ENCODE data around the gene TRPV4.
A peak's percentile ranks its signal among the peaks of the same experiment; 100 is the strongest.

The TRPV4 gene

DNA sequence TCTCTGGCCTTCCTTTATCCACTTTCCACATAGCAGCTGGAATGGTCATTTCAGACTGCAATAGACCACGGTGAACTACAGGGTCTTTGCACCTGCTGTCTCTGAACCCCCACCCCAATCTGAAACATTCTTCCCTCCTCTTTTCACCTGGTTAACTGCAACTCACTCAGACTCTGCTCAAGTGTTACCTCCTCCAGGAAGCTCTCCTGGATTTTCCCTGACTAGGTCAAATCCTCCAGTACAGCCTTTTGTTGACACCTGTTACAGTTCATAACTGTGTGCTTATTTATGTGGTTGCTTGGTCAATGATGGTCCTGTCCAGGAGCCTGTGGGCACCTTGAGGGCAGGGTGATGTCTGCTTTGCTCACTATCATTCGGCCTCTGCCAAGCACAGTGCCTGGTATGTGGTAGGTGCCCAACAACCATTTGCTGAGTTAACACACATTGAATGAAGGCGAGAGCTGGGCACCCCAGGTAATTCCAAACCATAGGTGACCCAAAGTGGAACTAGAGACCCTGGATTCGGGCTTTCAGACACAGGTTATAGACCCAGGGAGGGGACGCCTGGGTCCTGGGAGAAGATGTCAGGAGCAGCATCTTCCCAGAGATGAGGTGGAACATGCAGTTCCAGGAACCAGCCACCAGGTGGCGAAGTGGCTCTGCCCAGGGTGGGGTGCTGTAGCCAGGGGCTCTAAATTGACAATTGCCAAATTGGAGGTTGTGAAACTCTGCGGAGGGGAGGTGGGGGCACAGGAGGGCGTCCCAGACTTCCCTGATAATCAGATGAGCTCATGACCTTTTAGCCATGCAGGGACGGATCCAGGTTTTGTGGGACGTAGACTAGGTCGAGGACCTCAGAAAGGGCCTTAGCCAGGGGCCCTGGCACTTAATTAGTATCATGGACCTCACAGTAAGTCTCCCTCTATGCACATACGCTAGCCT, 28.1 kb downstream of the TRPV4 start:
- peak; percentile 71 for DNase-seq

DNA sequence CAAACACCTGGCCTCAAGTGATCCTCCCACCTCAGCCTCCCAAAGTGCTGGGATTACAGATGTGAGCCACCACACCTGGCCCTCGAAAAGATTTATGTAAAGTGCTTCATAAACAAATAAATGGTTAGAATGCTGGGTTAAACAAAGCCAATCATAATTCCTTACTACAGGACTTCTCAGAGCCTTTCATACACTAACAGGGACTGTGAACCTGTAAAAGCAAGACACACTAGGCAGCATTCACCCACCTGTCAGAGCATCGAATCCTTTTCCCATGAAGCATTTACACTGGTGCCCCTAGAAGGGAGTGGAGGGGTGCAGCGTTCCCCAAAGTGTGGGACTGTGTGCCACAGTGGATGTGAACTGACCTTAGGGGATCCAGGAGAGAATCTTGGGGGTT, 29.5 kb downstream of the TRPV4 start:
- no peak for DNase-seq

DNA sequence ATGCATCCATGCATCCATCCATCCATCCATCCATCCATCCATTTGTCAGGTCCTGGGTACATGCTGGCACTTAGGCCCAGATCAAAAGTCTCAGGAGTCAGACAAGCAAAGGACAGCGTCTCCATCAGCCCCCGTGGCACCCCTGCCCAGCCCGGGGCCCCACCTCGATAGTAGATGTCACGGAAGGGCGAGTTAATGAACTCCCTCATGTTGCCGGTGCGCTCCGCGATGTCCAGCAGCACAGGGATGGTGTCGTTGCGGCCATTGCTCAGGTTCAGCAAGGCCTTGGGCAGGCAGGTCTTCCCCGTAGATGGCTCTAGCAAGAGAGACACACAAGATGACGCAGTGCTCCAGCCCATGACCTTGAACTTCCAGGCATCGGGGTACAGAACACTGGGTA, 30.4 kb downstream of the TRPV4 start:
- DNase-seq, result no peak

DNA sequence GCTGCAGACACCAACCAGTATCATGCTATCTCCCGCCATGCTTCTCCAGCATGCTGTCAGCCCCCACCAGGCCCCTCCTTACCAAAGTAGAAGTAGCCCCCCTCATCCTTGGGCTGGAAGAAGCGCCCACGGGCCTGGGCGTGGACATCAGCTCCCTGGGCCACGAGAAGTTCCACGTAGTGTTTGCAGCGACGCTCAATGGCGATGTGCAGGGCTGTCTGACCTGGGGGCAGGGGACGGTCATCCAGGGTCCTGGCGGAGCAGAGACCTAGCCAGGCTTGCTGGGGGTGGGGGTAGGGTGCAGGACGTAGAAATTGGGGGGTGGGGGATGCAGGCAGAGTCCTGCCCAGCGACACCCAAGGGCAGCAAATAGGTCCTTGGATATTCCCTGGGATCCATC, 32.7 kb downstream of the TRPV4 start:
- DNase-seq, result no peak

DNA sequence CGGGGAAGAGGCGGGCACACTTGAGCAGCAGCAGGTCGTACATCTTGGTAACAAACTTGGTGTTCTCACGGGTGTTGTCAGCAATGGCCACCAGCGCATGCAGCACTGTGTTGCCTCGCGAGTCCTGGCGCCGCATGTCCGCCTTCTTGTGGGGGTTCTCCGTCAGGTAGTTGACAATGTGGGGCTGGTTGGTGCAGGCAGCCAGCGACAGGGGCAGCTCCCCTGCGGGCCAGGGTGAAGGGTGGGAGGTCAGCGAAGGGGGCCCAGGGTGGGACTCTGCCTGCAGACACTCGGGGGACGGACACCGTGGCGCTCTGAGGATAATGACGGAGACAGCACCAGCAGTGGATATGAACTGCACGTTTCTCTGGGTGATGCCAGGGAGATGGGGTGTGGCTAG, 34.5 kb downstream of the TRPV4 start:
- no peak for DNase-seq

DNA sequence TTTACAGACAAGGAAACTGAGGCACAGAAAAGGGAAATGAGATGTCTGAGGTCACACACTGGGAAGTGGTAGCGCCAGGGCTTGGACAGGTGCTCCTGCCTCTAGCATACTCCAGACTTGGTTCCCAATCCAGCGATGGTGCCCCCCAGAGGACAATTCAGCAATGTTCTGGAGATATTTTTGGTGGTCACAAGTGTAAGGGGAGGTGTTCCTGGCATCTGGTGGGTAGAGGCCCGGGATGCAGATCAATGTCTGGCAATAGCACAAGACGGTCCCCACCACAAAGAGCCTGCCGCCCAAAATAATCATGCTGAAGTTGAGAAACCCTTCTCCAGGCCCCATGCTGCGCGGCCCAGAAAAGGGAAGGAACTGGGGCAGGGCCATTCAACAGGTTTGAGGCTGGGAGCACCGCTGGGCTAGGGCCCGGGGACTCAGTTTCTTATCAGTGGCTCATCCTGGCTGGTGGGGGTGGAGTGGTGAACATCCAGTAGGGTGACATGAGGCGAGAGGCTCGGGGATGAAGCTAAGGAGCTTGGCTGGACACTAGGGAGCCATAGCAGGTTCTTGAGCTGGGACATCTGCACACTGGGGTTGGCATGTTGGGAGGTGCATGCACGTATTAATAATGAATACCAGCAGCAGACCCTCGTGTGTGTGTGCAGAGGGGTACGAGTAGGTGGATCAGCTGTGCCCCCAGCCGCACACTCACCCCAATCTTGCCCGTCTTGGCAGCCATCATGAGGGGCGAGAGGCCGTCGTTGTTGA, 35.1 kb downstream of the TRPV4 start:
- peak; percentile 11 for DNase-seq

DNA sequence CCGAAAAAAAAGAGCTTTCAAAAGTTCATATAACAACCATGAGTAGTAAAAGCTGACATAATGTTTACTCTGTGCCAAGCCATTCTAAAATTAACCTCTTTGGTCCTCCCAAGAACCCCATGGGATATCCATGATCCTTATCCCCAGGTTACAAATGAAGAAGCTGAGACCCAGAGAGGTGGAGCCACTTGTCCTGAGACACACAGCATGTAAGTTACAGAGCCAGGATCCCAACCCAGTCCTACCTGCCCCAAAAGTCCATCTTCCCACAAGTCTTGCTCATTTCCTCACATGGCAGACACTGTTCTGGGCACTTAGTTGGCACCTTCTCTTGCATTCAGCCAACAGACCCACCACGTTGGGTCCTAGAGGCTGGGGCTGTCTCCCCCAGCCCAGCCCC, 37.1 kb downstream of the TRPV4 start:
- DNase-seq, result no peak

DNA sequence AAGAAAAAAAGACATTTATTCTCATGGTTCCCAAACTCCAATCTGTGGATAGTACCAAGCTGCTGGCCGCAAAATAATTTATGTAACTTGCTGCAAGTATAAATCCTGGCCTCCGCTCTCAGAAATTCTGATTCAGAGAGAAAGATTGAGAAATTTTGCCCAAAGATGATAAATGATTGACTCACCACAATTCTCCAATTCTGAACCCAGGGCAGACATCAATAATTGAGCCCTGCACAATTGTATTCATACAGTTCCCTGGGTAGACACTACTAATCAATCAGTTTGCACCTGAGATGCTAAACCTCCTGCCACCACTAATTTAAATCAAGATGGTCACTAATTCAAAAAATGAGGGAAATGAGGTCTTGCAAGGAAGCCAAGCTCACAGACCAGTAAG, 38.2 kb downstream of the TRPV4 start:
- no peak for DNase-seq

DNA sequence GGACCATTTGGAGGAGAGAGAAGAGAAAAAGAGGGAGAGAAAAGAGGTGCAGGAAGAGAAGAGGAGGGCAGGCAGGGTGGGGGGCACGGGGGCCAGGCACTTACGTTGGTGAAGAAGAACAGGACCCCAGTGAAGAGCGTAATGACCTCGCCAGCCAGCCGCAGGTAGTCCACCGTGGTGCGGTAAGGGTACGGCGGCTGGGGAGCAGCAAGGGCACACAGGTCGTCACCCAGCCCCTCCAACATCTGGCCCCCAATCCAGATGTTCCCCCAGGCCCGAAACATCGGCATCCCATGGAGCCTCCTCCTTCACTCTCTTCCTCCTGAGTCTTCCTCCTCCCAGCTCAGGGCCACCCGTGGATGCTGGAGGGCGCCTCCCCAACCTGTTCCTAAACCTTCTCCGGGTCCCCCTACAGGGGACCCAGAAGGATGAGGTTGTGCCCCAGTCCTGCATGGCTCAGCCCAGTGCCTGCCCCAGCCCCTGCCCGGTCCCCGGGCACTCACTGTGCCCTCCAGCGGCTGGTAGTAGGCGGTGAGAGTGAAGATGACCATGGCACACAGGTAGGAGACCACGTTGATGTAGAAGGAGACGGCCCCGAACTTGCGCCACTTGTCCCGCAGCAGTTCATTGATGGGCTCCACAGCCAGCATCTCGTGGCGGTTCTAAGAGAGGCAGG, 39.2 kb downstream of the TRPV4 start:
- DNase-seq, result no peak

DNA sequence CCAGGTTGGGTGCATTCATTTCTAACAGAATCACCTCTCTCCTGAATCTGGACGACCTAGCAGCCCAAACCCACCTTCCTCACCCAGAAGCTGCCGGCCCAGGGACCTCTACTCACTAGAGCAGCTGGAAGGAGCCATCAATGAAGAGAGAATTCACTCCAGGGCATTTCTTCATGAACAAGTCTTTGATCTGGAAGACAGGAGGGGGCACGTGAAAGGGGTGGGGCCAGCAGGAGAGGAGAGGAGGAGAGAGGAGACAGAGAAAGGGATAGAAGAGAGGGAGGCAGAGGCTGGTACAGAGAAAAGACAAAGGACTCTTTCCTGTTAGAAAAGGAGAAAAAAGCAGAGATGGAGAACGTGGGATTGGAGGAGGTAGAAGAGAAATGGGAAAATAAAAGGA, 39.8 kb downstream of the TRPV4 start:
- no peak for DNase-seq

DNA sequence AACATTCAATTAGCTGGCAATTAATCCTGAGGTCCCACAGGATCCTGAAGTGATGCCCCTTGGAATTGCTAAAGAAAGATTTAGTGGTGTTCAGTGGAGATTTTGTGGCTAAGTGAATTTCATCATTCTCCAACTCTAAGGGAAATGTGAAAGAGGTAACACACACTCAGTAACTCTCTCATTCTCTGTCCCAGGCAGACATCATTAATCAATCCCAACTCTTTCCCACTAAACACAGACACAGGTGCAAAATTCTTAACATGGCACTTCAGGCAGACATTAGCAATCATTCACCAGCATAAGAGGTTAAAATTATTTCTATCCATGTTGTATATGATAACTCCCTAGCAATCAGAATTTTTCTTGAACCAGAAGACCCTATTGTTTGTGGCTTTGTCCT, 40.2 kb downstream of the TRPV4 start:
- no peak for DNase-seq

DNA sequence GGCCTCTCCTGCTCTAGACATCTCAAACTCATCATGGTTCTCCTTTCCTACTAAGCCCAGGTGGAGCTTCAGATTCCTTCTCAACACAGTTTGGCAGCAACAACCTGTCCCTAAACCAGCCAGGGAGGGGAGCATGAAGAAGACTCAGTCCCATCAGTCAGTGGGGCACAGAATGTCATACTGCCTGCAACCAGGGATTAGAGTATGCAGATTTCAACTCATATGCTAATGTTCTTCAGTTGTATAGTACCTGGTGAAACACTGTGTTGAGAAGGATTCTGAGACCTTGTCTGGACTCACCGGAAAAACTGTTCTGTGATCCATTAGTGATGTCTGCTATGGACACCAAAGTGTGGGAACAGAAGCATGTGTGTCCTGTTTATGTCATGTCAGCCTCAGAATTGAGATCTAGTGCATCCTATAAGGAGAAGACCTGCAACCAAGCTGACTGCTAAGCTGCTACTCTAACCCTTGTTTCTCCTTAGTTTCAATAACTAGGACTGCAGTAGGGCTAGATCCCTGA, 43.6 kb downstream of the TRPV4 start:
- DNase-seq, result no peak

DNA sequence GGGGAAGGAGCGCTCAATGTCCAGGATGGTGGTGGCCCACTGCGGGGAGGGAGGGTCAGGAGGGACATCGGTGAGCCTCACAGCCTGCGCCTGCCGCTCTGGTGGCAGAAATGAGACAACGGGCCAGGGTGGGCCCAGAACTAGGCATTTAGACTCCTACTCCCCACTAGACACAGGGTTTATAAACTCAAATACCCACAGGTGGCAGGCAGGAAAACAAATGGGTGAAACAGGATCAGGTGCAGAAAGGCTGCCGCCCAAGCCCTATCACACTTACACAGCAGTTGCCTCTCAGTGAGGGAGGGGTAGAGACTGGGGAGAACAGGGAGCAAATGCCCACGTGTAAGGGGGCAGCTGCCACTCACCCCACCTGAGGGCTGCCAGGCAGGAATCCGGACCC, 46.4 kb downstream of the TRPV4 start:
- DNase-seq, result no peak

DNA sequence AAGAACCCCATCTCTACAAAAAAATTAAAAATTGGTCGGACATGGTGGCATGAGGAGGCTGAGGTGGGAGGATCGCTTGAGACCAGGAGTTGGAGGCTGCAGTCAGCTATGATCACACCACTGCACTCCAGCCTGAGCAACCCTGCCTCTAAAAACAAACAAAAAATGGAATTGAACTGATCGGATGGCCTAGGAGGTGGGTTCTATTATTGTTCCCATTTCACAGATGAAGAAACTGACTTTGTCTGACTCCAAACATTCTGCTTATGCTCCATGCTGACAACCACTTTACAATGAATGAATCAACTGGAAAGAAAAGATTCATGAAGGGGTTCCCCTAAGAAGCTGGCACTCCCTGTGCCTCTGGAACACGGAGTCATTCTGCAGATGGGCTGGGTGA, 47.3 kb downstream of the TRPV4 start:
- no peak for DNase-seq

DNA sequence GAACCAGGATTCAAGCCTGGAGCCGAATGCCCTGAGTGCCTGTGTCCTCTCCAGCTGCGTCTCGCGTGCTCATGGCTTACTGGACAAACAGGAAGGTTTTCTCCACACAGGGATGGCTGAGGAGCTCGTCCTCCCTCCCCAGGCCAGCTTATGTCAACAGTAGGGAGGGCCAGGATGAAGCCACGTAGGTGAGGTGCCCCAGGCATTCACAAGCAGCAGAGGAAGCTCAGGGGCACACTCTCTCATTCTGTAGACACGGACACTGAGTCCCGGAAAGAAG, 49.3 kb downstream of the TRPV4 start:
- no peak for DNase-seq

DNA sequence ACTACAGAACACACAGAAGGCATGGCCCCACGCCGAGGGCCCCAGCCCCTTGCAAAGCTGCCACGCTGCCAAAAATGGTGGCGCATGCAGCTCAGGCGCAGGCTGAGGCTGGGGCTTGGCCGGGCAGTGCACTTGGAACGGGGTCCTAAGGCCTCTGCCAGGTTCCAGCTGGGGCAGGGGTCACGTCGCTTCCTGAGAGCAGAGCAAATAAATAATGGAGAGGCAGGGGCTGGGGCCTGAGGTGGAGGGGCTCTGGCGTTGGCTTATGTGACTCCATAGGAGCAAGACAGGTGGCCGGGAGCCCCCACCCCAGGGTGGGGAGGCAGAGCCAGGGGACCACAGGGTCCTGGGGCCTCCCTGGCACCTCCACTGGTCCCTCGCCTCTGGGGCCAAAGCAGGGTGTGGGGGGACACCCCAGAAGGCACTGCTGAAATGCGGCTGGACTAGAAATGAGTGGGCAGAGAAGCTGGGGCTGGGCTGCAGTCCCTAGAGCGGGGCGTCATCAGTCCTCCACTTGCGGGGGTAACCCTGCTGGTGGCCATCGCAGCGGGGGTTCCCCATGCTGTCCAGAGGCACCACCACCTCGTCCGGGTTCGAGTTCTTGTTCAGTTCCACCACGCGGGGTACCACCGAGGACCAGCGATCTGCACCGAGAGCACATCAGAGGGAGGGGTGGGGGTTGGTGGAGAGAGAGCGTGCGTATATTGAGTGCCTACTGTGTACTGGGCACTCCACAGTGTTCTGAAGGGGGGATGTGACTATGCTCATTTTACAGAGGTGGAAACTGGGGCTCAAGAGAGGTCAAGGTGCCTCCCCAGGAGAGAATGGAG, 49.8 kb downstream of the TRPV4 start:
- no peak for DNase-seq

DNA sequence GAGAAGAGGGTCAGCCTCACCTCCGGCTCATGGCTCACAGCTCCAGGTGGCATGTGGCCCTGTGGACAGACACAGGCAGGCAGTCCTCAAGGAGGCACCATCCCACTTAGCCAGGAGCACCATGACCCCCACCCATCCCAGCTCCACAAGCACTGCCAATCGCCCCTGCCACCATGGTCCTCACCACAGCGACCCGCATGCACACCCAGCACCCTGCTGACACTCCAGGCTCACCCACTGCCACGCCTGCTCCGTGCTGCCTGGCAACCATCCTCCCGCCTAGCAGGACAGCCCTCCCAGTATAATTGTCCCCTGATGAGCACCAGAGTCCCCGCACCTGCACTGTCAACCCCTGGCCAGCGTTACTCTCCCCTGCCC, 50.9 kb downstream of the TRPV4 start:
- no peak for DNase-seq

DNA sequence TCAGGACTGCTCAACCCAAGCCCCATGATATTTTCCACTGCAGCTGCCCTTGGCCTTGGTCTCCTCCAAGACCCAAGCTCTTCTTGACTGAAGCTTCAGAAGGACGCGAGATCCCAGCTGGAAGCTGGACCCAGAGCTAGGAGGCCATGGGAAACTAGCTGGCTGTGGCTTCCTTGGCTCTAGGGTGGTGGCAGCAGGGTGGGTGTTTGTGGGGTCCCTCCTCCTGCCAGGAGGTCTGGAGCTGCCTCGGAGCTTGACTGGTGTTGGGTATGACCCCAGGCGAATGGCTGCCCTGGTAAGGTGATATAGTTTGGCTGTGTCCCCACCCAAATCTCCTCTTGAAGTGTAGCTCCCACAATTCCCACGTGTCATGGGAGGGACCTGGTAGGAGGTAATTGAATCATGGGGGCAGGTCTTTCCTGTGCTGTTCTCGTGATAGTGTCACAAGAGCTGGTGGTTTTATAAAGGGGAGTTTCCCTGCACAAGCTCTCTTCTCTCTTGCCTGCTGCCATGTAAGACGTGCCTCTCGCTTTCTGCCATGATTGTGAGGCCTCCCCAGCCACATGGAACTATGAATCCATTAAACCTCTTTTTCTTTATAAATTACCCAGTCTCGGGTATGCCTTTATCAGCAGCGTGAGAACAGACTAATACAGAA, 51.4 kb downstream of the TRPV4 start:
- DNase-seq, result no peak

DNA sequence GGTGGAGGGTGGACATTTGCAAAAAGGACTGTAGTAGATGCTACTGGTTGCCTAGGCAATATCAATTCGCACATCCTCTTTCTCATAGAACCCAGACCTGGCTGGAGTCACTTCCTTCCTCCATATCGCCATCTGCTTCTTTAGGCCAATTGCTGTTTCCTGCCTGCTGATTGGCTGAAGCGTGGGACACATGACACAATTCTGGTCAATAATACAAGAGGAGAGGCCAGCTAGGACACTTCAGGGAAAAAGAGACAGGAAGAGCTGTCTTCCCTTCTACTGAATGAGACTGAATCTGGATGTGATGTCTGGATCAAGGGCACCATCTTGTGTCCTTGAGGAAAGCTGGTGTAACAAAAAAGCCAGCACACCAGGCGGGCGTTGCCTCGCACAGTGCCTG, 53.8 kb downstream of the TRPV4 start:
- DNase-seq, result no peak

DNA sequence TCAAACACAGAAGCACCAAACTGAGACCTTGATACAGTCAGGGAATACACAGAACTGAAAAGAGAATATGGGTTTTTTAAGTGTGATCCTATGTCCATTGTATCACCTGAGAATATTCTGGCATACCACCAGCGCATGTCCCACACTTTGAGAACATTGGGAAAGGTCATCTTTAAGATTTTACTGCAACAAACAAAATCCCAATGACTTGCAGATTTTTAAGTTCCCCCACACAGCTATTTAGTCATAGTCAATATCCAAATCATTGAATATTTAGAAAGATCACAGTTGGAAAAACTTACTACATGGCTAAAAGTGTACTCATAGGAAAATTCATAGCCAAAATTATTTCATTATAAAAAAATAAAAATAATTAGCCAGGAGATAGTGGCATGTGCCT, 54.5 kb downstream of the TRPV4 start:
- DNase-seq, result no peak

DNA sequence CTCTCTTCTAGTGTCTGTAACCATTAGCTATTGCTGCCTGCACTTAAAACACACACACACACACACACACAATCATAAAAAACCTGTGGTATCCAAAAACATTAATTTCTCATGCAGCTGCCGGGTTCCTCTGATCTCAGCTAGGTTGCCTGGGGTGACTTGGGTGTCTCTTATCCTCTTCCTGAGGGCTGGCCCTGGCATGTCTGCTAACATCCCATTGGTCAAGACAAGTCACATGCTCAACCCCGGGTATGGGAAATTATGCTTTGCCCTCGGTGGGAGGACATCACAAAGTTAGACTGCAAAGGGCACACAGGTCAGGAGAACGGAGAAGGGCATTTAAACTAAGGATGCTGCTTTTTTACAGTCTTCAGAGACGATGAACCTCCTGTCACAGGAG, 55.7 kb downstream of the TRPV4 start:
- DNase-seq, result peak; percentile 58

DNA sequence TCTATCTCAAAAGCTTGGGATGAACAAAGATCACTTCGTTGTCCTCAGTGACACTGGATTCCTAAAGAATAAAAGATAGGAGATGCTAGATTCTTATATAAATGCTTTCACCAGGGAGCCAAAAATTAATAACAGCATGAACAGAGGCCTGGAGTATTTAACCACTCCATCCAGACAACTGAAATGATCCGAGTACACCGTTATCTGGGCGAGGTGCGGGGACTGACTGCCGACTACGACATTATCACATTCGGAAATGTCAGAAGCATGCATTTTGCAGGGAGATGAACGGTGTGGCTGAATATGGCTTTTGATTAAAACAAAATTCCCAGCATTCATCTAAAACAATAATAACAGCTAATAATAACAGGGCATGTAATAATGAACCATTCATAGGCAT, 56.6 kb downstream of the TRPV4 start:
- no peak for DNase-seq

Data from activated CD4-positive, alpha-beta T cell treated with anti-CD3 and anti-CD28 coated beads for 48 hours (primary cell).